Measurements from ENCODE around the gene GBP5. TPM values are rescaled to one million over a fixed set of nuclear protein-coding genes. Genes with fewer than 3 reads are reported as not detected.

Gene GBP5
- total and polyA plus RNA-seq, 4 donors: 0.78 to 3.8 (median 1.7) TPM

- no peaks in the 10 kb centered on the region for H3K36me3 ChIP-seq (ENCODE audit: control insufficient read depth in 4 of 4, insufficient read depth in 3 of 4, low read depth in 1 of 4, low read length in 3 of 4)
- no peak overlapping the region for H3K9ac ChIP-seq (ENCODE audit: low read depth in 1 of 2, low read length in 2 of 2)
- no peak for DNase-seq (ENCODE audit: low spot score)
- no peaks in the 10 kb centered on the region for H3K9me3 ChIP-seq (ENCODE audit: control insufficient read depth in 4 of 4, low read length in 3 of 4)
- TF ChIP-seq HNF4G (IDR thresholded peaks at IDR 0.05): no peak
- no peak for TF ChIP-seq RXRA (IDR thresholded peaks at IDR 0.05)
- no peak for TF ChIP-seq CTCF (IDR thresholded peaks at IDR 0.05; ENCODE audit: low read depth, low read length, missing input control)
- TF ChIP-seq ATF3 (IDR thresholded peaks at IDR 0.05): no peak
- H3K4me3 ChIP-seq (ENCODE audit: low read depth in 1 of 3, low read length in 3 of 3): no peak overlapping the region
- no peaks in the 10 kb centered on the region for H3K27me3 ChIP-seq (ENCODE audit: control insufficient read depth in 4 of 4, insufficient read depth in 4 of 4, low read length in 3 of 4)
- H3K4me1 ChIP-seq (ENCODE audit: control insufficient read depth in 4 of 4, insufficient read depth in 4 of 4, low read length in 3 of 4): no peaks in the 10 kb centered on the region
- 84% methylated on average over 6 of the region's 6 CpGs for WGBS
- no peak overlapping the region for H3K27ac ChIP-seq (ENCODE audit: low read depth in 1 of 2, low read length in 2 of 2)
Measured at GRCh38 chr1:89279011-89279466, 6.4 kb upstream of the GBP5 start.

- Histone ChIP-seq H3K27ac (ENCODE audit: low read depth in 1 of 2, low read length in 2 of 2) (no peak overlapping the region), H3K4me1 (ENCODE audit: control insufficient read depth in 4 of 4, insufficient read depth in 4 of 4, low read length in 3 of 4) (no peaks in the 10 kb centered on the region), H3K36me3 (ENCODE audit: control insufficient read depth in 4 of 4, insufficient read depth in 3 of 4, low read depth in 1 of 4, low read length in 3 of 4) (no peaks in the 10 kb centered on the region), H3K27me3 (ENCODE audit: control insufficient read depth in 4 of 4, insufficient read depth in 4 of 4, low read length in 3 of 4) (no peaks in the 10 kb centered on the region), H3K4me3 (ENCODE audit: low read depth in 1 of 3, low read length in 3 of 3) (no peak overlapping the region), H3K9me3 (ENCODE audit: control insufficient read depth in 4 of 4, low read length in 3 of 4) (no peaks in the 10 kb centered on the region), H3K9ac (ENCODE audit: low read depth in 1 of 2, low read length in 2 of 2) (no peak overlapping the region)
- TF ChIP-seq NR2F2 (IDR thresholded peaks at IDR 0.05) (no peak), ZBTB33 (IDR thresholded peaks at IDR 0.05) (no peak), ATF3 (IDR thresholded peaks at IDR 0.05) (no peak), EGR1 (IDR thresholded peaks at IDR 0.05; ENCODE audit: low read depth in 2 of 2) (no peak), TAF1 (conservative IDR thresholded peaks at IDR 0.05) (no peak), HNF4G (IDR thresholded peaks at IDR 0.05) (no peak), CTCF (IDR thresholded peaks at IDR 0.05; ENCODE audit: low read depth, low read length, missing input control) (no peak), JUND (IDR thresholded peaks at IDR 0.05) (no peak), HNF4A (conservative IDR thresholded peaks at IDR 0.05) (no peak), MAX (IDR thresholded peaks at IDR 0.05) (no peak), YY1 (IDR thresholded peaks at IDR 0.05) (no peak), REST (IDR thresholded peaks at IDR 0.05) (no peak), SP1 (IDR thresholded peaks at IDR 0.05) (no peak), FOXA1 (IDR thresholded peaks at IDR 0.05) (no peak), GABPA (IDR thresholded peaks at IDR 0.05 in 1 of 2, conservative IDR thresholded peaks at IDR 0.05 in 1 of 2) (no peak), RAD21 (IDR thresholded peaks at IDR 0.05) (no peak), RXRA (IDR thresholded peaks at IDR 0.05) (no peak), FOXA2 (IDR thresholded peaks at IDR 0.05) (no peak)
- WGBS: 80% methylated on average over 3 of the region's 3 CpGs
- no peak for DNase-seq (ENCODE audit: low spot score)
Measured at GRCh38 chr1:89277725-89278124, 5.1 kb upstream of the GBP5 start.
